GM18909 (cell line): ENCODE results near the gene MSN.
A peak's percentile ranks its signal among the peaks of the same experiment; 100 is the strongest.
"Not testable (repeated sequence)": the region's sequence is repeated elsewhere in the genome, so short reads cannot be mapped to it uniquely, and the experiment has no call there.

ENCODE experiments used
- ATAC-seq: cut with Tn5 transposase; IDR thresholded peaks from one replicate; pipeline ENCODE4 v1.9.1; 2021; ENCODE audit warnings: mild to moderate bottlenecking; ENCODE audit not compliant: unreplicated experiment, poor library complexity

MSN gene

DNA sequence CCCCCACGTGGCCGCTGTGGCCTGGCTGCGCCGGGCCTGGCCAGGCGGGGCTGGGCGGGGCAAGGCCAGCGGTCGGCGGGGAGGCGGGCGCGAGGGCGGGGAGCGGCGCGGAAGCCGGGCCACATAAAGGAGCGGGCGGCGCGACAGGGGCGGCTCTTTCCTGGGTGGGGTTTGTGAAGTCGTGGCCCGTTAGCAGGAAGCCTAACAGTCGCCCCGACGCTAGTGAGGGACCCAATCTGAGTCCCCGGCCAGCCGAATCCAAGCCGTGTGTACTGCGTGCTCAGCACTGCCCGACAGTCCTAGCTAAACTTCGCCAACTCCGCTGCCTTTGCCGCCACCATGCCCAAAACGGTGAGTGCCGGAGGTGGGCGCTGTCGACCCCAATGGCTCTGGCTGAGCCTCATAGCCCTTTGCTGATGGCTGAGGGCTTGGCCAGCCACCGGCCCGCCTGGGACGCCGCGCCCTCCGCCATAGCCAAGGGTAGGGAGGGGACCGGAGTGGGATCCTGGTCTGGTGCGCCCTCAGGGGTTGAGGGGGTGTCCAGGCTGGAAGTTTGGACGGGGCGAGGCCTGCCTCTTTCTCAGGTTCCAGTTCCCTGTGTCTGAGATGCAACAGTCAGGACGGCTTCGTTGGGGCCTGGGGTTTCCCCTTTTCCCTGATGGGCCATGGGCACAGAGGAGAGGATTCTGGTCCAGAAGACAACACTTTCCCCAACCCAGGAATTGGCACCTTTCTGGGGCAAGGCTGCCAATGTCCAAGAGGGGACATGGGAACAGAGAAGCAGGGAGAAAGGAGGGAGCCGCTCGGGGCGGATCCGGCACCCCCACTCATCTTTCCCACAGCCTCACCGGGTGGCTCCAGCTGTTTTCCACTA lies at the start of gene MSN:
Gene MSN, plus strand, starts transcription at position 152 of the 874 bp plus-strand sequence. Its CDS starts 188 bp downstream, at position 340.
- peak; percentile 77 for ATAC-seq

DNA sequence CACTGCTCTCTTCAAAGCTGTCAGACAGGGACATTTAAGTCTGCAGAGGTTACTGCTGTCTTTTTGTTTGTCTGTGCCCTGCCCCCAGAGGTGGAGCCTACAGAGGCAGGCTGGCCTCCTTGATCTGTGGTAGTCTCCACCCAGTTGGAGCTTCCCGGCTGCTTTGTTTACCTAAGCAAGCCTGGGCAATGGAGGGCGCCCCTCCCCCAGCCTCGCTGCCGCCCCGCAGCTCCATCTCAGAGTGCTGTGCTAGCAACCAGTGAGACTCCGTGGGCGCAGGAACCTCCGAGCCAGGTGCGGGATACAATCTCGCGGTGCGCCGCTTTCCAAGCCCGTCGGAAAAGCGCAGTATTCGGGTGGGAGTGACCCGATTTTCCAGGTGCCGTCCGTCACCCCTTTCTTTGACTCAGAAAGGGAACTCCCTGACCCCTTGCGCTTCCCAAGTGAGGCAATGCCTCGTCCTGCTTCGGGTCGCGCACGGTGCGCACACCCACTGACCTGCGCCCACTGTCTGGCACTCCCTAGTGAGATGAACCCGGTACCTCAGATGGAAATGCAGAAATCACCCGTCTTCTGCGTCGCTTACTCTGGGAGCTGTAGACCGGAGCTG lies 47.3 kb upstream of the MSN start:
- ATAC-seq: not testable (repeated sequence)

DNA sequence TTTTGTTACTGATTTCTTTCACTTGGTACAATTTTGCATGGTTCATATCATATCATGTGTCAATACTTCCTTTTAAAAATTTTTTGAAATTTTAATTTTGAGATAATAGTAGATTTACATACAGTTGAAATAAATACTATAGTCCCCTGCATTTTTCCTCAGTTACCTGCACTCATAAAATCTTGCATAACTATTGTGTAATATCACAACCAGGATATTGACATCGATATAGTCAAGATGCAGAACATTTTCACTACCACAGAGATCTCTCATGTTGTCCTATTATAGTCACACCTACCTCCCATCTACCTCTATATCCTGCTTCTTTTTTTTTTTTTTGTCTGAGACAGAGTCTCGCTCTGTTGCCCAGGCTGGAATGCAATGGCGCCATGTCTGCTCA lies 36.7 kb upstream of the MSN start:
- no peak for ATAC-seq

- no peak for ATAC-seq
Measured at GRCh38 chrX:65633826-65634225, 33.6 kb upstream of the MSN start.

DNA sequence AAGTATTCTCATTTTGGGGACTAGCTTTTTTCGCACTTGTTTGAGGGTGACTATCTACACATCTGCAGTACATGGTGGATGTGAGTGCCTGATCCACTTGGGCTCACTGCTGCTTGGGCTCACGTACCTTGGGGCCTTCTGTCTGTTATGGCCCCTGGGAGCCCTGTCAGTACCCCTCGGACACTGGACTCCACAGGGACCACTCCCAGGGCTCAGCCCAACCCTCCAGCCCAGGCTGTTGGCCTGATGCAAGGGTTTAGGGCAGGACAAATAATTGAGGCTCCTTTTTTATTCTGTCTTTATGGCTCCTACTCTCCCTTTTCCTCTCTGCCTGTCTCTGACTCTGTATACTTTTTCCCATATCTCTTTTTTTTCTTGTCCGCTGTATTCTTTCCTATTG lies 32.7 kb upstream of the MSN start:
- no peak for ATAC-seq

GRCh38 chrX:65635378-65635777 lies 32.1 kb upstream of the MSN start:
- no peak for ATAC-seq

GRCh38 chrX:65635822-65636221 lies 31.6 kb upstream of the MSN start:
- ATAC-seq: no peak

DNA sequence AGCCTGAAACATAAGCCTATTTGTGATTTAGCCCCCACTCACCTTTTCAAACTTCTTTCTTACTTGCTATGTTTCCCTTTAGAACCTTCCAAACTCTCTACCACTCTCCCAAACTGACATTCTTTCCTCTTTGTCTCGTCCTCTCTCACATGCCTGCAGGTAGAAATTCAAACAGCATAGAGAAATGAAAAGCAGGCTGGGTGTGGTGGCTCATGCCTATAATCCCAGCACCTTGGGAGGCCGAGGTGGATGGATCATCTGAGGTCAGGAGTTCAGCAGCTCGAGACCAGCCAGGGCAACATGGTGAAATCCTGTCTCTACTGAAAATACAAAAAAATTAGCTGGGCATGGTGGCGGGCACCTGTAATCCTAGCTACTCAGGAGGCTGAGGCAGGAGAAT lies 31.2 kb upstream of the MSN start:
- not testable (repeated sequence) for ATAC-seq

GRCh38 chrX:65637335-65637734 lies 30.1 kb upstream of the MSN start:
- ATAC-seq: no peak

- no peak for ATAC-seq
Measured at GRCh38 chrX:65642914-65643491, 24.5 kb upstream of the MSN start.

- ATAC-seq: no peak
Measured at GRCh38 chrX:65643531-65644052, 23.9 kb upstream of the MSN start.

GRCh38 chrX:65644621-65645289 lies 22.7 kb upstream of the MSN start:
- no peak for ATAC-seq

DNA sequence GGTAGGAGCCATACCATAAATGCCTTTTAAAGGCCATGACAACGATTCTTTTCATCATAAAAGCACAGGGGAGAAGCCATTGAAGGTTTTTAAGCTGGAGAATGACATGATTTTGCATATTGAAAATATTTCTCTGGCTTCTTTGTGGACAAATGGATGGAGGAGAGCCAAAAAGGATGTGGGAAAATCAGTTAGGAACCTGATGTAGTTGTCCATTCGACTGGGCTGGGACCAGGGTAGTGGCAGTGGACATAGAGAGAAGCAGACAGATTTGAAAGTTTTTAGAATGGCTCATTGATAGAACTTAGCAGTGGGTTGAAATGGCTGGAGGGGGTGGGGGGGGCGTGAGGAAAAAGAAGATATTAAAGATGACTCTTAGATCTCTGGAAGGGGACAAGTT lies 19.7 kb upstream of the MSN start:
- ATAC-seq: no peak

GRCh38 chrX:65652098-65652497 lies 15.4 kb upstream of the MSN start:
- ATAC-seq: no peak

DNA sequence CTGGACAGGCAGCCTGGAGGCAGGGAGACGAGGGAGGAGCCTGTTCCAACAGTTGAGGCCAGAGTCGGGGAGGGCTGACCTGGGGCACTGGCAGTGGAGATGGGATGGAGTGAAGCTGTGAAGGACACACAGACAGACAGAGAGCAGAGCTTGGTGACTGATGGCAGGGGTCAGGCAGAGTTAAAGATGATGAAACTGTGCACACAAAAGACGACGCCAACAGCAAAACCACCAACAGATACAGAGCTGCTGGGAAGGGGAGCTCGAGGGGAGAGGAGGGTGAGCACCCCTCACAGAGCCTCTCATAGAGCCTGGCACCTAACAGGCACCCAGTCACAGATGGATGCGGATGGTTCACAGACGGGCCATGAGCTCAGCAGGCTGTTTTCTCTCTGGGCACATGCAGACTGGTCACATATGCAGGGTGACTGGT lies 10.4 kb upstream of the MSN start:
- not testable (repeated sequence) for ATAC-seq

GRCh38 chrX:65657659-65658058 lies 9.8 kb upstream of the MSN start:
- no peak for ATAC-seq

GRCh38 chrX:65658229-65658628 lies 9.2 kb upstream of the MSN start:
- ATAC-seq: no peak

DNA sequence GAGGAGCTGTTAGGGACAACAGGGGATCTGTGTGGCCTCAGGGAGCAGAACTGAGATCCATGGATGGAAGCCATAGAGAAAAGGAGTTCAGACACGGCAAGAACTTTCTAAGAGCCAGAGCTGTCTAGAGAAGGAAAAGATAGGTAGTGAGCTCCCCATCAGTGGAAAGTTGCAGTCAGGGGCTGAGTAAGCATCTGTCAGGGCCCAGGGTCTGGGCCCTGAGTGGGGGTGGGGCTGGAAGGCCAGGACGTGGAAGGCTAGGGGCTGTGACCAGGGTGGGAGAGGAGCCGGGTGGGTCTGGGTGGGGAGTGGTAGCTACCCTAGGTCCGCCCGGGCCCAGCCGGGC lies 324 bp upstream of the MSN start:
- no peak for ATAC-seq

- peak; percentile 39 for ATAC-seq
Measured at GRCh38 chrX:65668377-65669310, 1.2 kb downstream of the MSN start.

GRCh38 chrX:65671286-65671685 lies 3.8 kb downstream of the MSN start:
- ATAC-seq: no peak
